ENCODE measurements around the gene TTLL5. TPM values are rescaled to one million over a fixed set of nuclear protein-coding genes. Genes with fewer than 3 reads are reported as not detected.
A peak's percentile ranks its signal among the peaks of the same experiment; 100 is the strongest.

TTLL5 gene
- total RNA-seq, 1 donor = 29.5 TPM

GRCh38 chr14:75742867-75743266 lies 81.8 kb downstream of the TTLL5 start:
- H3K4me3 ChIP-seq (ENCODE audit: low read depth, low read length) = no peak overlapping the region
- no peak for TF ChIP-seq CTCF (IDR thresholded peaks at IDR 0.05; ENCODE audit: insufficient read depth, low read length)
- DNase-seq (ENCODE audit: low read depth) = no peak

- H3K4me3 ChIP-seq (ENCODE audit: low read depth, low read length) = no peak overlapping the region
- DNase-seq (ENCODE audit: low read depth) = no peak
- TF ChIP-seq CTCF (IDR thresholded peaks at IDR 0.05; ENCODE audit: insufficient read depth, low read length) = no peak
Measured at GRCh38 chr14:75747899-75748298, 86.9 kb downstream of the TTLL5 start.

GRCh38 chr14:75748336-75748735 lies 87.3 kb downstream of the TTLL5 start:
- H3K4me3 ChIP-seq (ENCODE audit: low read depth, low read length) = no peak overlapping the region
- DNase-seq (ENCODE audit: low read depth) = no peak
- no peak for TF ChIP-seq CTCF (IDR thresholded peaks at IDR 0.05; ENCODE audit: insufficient read depth, low read length)

- peak; percentile 22 for DNase-seq (ENCODE audit: low read depth)
- no peak overlapping the region for H3K4me3 ChIP-seq (ENCODE audit: low read depth, low read length)
- TF ChIP-seq CTCF (IDR thresholded peaks at IDR 0.05; ENCODE audit: insufficient read depth, low read length) = no peak
Measured at GRCh38 chr14:75751296-75751695, 90.2 kb downstream of the TTLL5 start.

- no peak overlapping the region for H3K4me3 ChIP-seq (ENCODE audit: low read depth, low read length)
- TF ChIP-seq CTCF (IDR thresholded peaks at IDR 0.05; ENCODE audit: insufficient read depth, low read length) = no peak
- peak; percentile 25 for DNase-seq (ENCODE audit: low read depth)
Measured at GRCh38 chr14:75752086-75752485, 91.0 kb downstream of the TTLL5 start.

GRCh38 chr14:75752907-75753594 lies 92.0 kb downstream of the TTLL5 start:
- no peak overlapping the region for H3K4me3 ChIP-seq (ENCODE audit: low read depth, low read length)
- TF ChIP-seq CTCF (IDR thresholded peaks at IDR 0.05; ENCODE audit: insufficient read depth, low read length) = no peak
- peak; percentile 58 for DNase-seq (ENCODE audit: low read depth)

GRCh38 chr14:75753696-75754095 lies 92.7 kb downstream of the TTLL5 start:
- no peak overlapping the region for H3K4me3 ChIP-seq (ENCODE audit: low read depth, low read length)
- DNase-seq (ENCODE audit: low read depth) = peak; percentile 38
- TF ChIP-seq CTCF (IDR thresholded peaks at IDR 0.05; ENCODE audit: insufficient read depth, low read length) = no peak

All from fibroblast of the aortic adventitia (primary cell).